ENCODE data around the gene CEP20.
"Not testable (repeated sequence)": the region's sequence is repeated elsewhere in the genome, so short reads cannot be mapped to it uniquely, and the experiment has no call there.

The CEP20 gene, protein sequence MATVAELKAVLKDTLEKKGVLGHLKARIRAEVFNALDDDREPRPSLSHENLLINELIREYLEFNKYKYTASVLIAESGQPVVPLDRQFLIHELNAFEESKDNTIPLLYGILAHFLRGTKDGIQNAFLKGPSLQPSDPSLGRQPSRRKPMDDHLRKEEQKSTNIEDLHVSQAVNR

DNA sequence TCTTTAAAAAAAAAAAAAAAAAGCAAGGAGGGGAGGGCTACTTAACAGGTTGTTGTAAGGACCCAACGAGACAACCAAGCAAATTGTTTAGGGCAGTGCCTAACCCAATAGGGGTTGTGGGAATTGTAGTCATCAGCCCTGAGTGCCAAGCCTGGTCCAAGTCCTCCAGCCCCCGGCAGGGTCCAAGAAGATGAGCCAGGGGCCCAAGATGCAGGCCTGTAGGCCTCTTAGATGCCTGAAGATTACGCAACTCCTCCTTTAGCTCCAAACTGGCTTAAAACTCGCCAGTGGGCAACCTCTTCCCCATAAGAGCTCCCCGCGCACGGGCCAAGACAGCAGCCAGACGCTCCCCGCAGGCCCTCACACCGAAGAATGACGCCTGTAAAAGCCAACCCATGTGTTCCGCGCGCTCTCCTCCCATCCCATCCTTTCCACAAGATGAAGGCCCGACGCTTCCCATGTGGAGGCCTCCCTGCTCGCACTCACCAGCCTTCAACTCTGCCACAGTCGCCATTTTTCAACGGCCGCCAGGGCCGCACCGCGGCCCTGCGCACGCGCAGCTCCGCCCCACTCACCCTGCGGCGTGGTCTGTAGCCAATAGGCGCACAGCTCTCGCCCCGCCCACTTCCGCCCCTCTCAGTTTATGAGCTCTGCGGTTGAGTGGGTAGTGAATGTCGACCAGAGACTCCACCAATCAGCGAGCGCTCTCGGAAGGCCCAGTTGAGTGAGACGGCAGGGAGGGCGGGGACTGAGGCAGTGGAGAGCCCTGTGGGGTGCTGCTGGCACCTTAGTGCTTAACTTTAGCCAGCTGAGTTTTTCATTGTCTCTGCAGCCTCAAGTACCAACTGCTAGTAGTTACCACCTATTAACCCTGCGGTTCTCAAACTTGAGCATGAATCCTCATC lies at the start of gene CEP20:
TSS of gene CEP20 (minus strand) at position 532 of the 905 bp plus-strand sequence. CDS start at position 514, 18 bp downstream.
- peak within 1 kb of the TSS; percentile 67 to 88 (median 73) for H3K4me3 ChIP-seq
- H3K27ac ChIP-seq, result peak within 1 kb of the TSS; percentile 73 to 98 (median 93)

DNA sequence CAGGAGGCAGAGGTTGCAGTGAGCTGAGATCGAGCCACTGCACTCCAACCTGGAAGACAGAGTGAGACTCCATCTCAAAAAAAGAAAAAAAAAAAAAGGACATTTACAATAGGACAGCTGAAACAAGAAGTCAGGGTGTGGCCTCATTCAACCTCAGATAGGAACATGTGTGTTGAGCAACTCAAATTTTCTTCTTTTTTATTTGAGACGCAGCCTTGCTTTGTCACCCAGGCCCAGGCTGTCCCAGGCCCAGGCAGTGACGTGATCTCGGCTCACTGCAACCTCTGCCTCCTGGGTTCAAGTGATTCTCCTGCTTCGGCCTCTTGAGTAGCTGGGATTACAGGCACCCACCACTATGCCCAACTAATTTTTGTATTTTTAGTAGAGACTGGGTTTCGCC lies 48.4 kb upstream of the CEP20 start:
- H3K27ac ChIP-seq, H3K4me3 ChIP-seq: not testable (repeated sequence)

DNA sequence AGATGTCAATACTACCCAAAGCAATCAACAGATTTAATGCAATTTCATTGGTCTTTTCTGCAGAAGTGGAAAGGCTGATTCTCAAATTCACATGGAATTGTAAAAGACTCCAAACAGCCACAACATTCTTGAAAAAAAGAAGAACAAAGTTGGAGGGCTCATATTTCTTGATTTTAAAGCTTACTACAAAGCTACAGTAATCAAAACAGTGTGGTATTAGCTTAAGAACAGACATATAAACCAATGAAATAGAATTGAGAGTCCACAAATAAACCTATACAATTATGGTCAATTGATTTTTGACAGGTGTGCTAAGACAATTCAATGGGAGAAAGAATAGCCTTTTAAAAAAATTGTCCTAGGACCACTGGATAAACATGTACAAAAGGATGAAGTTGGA lies 46.6 kb upstream of the CEP20 start:
- Histone ChIP-seq H3K4me3 (no peak overlapping the region), H3K27ac (no peak overlapping the region)

DNA sequence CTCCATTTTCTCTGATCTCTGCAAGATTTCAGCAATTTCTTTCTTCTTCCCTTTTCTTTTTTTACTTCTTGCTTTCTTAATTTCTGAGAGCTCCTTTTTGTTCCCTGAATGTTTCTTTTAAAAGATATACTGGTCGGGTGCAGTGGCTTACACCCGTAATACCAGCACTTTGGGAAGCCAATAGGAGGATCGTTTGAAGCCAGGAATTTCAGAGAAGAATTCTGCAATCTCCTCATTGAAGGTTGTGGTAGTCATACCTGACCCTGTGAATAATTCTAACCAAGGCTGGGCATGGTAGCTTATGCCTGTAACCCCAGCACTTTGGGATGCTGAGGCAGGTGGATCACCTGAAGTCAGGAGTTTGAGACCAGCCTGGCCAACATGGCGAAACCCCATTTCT lies 45.4 kb upstream of the CEP20 start:
- H3K27ac ChIP-seq, result no peak overlapping the region
- H3K4me3 ChIP-seq, result no peak overlapping the region

DNA sequence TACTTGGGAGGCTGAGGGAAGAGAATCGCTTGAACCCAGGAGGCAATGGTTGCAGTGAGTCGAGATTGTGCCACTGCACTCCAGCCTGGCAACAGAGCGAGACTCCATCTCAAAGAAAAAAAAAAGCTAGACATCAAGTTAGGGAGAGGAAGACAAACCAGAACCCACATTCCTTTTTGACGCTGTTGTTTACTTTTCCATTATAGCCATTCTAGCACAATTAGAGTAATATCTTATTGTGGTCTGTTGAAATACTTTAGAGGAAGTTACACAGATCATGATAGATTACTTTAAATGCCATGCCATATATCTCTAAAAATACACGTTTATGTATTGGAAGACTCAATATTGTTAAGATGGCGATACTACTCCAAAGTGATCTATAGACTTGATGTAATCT lies 44.5 kb upstream of the CEP20 start:
- no peak overlapping the region for H3K4me3 ChIP-seq
- no peak overlapping the region for H3K27ac ChIP-seq

DNA sequence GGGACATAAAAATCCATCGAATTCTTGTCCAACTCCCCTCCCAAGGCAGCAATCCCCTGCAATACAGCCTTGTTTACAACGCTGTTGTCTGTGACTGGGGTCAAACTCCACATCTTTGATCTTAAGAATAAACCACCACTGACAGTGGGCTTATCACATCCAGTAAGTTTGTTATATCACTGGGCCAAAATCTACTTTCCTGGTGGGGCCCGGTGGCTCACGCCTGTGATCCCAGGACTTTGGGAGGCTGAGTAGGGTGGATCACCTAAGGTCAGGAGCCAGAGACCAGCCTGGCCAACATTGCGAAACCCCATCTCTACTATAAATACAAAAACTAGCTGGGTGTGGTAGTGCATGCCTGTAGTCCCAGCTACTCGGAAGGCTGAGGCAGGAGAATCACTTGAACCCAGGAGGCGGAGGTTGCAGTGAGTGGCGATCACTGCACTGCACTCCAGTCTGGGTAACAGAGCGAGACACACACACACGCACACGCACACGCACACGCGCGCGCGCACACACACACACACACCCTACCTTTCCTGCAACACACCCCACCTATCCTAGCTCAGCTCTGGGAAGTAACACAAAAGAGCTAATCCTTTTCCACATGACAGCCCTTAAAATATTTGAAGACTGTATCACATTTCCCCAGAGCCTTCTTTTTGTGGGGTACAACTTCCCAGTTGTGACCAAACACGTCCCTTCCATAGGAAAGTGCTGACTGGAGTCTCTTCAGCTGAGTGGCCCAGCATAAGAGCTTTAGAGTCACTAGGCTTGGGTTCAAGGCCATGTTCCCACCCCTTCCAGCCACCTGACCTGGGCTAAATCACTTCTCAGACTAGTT lies 40.1 kb upstream of the CEP20 start:
- no peak overlapping the region for H3K4me3 ChIP-seq
- no peak overlapping the region for H3K27ac ChIP-seq

DNA sequence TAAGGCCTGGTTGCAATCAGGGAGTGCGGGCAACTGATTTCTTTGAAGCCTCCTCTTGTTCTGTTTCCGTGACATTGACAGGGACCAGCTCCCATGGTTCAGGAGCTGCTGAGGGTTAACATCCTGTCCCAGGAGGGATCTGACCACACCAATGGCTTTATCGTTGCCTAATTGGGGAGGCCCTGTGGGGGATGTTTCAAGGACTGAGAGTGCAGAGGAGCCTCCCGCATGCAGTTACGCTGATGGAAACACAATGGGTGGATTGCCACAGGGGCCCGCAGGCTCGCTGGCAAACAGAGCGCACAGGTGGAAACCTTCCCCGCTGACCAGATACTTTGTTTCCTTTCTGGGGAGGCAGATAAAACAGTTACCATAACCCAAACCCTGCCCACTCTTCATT lies 37.2 kb upstream of the CEP20 start:
- Histone ChIP-seq H3K4me3 (no peak overlapping the region), H3K27ac (no peak overlapping the region)

DNA sequence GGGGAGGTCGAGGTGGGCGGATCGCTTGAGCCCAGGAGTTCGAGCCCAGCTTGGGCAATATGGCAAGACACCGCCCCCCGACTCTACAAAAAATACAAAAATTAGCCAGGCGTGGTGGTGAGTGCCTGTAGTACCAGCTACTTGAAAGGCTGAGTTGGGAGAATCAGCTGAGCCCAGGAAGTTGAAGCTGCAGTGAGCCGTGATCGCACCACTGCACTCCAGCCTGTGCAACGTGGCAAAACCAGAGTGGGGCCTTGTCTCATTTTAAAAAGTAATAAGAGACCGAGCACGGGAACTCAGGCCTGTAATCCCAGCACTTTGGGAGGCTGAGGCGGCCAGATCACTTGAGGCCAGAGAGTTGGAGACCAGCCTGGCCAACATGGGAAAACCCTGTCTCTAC lies 36.6 kb upstream of the CEP20 start:
- H3K4me3 ChIP-seq, result no peak overlapping the region
- H3K27ac ChIP-seq, result no peak overlapping the region

DNA sequence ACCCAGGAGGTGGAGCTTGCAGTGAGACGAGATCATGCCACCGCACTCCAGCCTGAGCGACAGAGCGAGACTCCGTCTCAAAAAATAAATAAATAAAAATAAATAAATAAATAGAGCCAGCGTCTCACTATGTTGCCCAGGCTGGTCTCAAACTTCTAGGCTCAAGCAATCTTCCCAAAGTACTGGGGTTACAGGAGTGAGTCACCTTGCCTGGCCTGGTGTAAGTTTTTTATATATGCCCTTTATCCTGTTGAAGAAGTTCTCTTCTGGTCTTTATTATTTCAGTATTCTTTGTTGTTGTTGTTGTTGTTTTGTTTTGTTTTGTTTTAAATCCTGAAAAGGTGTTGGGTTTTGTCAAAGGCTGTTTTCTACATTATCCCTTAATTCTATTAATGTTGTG lies 30.9 kb upstream of the CEP20 start:
- H3K4me3 ChIP-seq, result no peak overlapping the region
- no peak overlapping the region for H3K27ac ChIP-seq

DNA sequence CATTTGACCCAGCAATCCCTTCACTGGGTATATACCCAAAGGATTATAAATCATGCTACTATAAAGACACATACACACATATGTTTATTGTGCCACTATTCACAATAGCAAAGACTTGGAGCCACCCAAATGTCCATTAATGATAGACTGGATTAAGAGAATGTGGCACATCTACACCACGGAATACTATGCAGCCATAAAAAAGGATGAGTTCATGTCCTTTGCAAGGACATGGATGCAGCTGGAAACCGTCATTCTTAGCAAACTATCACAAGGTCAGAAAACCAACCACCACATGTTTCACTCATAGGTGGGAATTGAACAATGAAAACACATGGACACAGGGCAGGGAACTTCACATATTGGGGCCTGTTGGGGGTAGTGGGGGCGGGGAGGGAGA lies 29.9 kb upstream of the CEP20 start:
- not testable (repeated sequence) for H3K27ac ChIP-seq, H3K4me3 ChIP-seq

DNA sequence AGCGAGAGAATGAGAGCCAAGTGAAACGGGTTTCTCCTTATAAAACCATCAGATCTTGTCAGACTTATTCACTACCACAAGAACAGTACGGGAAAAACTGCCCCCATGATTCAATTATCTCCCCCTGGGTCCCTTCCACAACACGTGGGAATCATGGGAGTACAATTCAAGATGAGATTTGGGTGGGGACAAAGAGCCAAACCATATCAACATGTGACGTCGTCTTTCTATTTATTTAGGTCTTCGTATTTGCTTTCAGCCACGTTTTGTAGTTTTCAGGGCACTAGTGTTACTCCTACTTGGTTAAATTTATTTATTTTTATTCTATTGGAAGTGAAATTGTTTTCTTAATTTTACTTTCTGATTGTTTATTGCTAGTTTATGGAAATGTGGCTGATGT lies 27.9 kb upstream of the CEP20 start:
- Histone ChIP-seq H3K27ac (no peak overlapping the region), H3K4me3 (no peak overlapping the region)

DNA sequence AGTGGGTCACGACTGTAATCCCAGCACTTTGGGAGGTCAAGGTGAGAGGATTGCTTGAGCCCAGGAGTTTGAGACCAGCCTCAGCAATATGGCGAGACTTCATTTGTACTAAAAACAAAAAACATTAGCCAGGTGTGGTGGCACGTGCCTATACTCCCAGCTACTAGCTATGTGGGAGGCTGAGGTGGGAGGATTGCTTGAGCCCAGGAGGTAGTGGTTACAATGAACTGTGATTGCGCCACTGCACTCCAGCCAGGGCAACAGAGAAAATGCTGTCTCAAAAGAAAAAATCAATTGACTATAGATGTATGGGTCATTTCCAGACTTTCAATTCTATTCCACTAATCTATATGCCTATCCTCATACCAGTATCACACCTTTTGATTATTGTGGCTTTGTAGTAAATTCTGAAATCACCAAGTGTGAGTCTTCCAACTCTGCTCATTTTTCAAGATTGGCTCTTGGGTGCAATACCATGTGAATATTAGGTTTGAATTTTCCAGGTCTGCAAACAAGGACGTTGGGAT lies 27.2 kb upstream of the CEP20 start:
- no peak overlapping the region for H3K27ac ChIP-seq
- H3K4me3 ChIP-seq, result no peak overlapping the region

DNA sequence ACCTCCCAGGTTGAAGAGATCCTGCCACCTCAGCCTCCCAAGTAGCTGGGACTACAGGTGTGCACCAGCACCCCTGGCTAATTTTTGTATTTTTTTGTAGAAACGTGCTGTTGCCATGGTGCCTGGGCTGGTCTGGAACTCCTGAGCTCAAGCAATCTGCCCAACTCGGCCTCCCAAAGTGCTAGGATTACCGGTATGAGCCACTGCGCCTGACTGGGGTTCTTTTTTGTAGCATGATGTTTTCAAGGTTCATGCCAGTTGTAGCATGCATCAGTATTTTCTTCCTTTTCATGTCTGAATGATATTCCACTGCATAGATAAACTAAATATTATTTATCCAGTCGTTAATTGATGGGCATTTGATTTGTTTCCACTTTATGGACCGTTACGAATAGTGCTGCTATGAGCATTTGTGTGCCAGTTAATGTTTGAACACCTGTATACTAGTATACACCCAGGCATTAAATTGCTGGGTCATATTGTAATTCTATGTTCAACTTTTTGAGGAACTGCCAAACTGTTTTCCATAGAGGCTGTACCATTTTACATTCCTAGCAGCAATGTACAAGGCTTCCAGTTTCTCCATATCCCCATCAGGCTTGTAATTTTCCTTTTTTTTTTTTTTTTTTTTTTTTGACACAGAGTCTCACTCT lies 24.8 kb upstream of the CEP20 start:
- H3K27ac ChIP-seq, result no peak overlapping the region

DNA sequence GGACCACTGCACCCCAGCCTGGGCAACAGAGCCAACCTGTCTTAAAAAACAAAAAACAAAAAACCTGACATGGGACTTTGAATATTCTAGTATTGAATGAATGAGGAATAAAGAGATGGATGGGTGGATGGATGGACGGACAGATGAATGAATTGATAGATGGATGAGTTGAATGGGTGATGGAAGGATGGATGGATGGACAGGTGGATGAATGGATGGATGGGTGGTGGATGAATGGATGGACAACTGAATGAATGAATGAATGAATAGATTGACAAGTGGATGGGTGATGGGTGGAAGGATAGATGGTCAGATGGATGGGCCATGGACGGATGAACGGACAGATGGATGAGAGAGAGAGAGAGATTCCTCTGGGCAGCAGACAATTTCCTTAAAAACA lies 22.8 kb upstream of the CEP20 start:
- Histone ChIP-seq H3K27ac (no peak overlapping the region), H3K4me3 (no peak overlapping the region)

More for the DNA sequence above, 24.8 kb upstream of the CEP20 start:
- H3K4me3 ChIP-seq, result no peak overlapping the region

DNA sequence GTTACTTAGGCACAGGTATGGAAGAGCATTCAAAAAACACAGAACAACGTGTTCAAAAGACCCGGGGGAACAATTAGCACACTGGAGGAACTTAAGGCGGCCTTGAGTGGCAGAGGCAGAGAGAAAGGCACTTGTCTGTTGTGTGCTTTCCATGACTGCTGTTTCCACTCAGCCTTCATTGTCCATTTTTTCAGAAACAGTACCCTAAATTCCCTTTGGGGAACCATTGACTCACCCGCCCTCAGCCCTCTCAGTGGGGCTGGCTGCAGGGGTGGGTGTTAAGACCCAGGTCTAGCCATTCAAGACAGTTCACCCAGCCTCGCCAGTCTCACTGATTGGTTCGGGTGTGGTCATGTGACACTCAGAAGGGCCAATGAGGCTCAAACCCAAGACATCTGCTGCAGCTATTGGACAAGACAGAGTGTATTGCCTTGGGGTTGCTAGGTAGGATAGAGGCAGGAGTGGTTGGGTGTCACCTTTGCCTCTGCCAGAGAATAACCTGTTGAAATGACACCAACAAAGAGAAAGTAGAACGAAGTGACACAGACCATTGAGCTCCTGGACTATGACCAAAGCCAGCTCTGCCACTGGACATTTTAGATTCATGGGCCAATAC lies 19.6 kb upstream of the CEP20 start:
- Histone ChIP-seq H3K27ac (no peak overlapping the region), H3K4me3 (no peak overlapping the region)

DNA sequence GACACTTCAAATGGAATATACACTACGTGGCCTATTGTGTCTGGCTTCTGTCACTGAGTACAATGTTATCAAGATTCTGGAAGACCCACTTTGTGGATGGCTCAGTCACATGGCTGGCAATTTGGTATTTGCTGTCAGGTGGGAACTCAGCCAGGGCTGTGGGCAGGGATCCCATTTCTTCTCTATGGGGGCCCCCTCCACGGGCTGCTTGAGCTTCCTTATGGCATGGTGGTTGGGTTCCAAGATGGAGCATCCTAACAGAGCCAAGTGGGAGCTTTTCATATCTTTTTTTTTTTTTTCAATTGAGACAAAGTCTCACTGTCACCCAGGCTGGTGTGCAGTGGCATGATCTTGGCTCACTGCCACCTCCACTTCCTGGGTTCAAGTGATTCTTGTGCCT lies 18.0 kb upstream of the CEP20 start:
- Histone ChIP-seq H3K4me3 (no peak overlapping the region), H3K27ac (no peak overlapping the region)

DNA sequence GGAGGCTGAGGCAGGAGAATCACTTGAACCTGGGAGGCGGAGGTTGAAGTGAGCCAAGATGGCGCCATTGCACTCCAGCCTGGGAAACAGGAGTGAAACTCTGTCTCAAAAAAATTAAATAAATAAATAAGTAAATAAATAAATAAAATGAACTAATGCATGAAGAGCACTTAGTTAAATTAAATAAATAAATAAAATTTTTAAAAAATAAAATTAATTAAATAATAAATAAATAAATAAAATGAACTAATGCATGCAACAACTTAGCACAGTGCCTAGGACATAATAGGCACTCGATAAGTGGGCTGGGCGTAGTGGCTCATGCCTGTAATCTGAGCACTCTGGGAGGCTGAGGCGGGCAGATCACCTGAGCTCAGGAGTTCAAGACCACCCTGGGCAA lies 15.6 kb upstream of the CEP20 start:
- no peak overlapping the region for H3K27ac ChIP-seq
- no peak overlapping the region for H3K4me3 ChIP-seq

DNA sequence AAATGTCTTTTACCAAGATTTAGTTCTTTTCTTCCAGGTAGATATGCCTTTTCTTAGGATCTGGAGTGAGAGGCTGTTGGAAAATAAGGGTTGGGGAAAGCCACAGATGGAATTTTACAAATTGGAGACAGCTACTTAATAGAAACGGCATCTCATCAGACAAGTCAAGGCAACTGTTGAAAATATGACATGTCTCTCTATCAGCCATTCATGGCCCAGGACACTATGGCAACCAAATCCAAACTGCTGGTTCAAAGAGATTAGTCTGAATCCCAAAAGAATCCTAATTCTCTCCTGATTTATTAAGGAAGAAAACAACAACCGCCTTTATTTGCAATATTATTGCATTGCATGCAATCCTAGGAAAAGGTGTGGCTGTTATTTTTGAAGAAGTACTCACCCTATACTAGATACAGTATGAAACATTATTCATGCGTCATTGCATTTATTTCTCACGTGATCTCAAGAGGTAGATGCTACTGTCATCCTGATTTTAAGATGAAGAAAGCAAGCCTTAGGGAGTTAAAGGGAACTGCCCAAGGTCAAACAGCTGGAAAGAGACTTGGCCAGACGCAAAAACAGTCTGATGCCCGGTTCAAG lies 12.6 kb upstream of the CEP20 start:
- Histone ChIP-seq H3K27ac (peak overlapping the region in 17 of 21 experiments; percentile 5 to 71 (median 56)), H3K4me3 (no peak overlapping the region)

DNA sequence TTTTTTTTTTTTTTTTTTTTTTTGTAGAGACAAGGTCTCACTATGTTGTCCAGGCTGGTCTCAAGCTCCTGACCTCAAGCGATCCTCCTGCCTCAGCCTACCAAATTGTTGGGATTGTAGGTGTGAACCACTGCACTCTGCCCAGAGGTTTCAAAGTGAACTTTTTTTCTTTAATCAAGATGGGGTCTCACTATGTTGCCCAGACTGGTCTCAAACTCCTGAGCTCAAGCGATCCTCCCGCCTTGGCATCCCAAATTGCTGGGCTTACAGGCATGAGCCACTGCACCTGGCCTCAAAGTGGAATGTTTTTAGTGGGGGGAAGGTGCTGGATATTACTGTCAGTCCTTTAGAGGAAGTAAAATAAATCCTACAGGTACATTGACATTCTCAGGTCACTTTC lies 12.0 kb upstream of the CEP20 start:
- H3K27ac ChIP-seq, result peak overlapping the region in 18 of 21 experiments; percentile 5 to 71 (median 56)
- no peak overlapping the region for H3K4me3 ChIP-seq
